GM12892 (cell line): ENCODE results near the gene DNAJC5.

Experiments used
- POLR2A ChIP-seq: IDR thresholded peaks from 2 replicates; pipeline ENCODE4 v1.6.1; 2011; ENCODE audit warnings: low read depth, low read length, control low read depth
- TAF1 ChIP-seq: IDR thresholded peaks from 2 replicates; pipeline ENCODE4 v1.6.1; 2011; ENCODE audit warnings: low read depth, mild to moderate bottlenecking, control low read depth, low read length, borderline replicate concordance

- TF ChIP-seq POLR2A (peak; percentile 82), TAF1 (peak; percentile 46; the same call in 1 of the 2 replicates)
Measured at GRCh38 chr20:63980806-63981728, 86.1 kb downstream of the DNAJC5 start, which contains the start of gene PRPF6.
